Measurements from ENCODE around the gene ZNF783.
"Not testable (repeated sequence)": the region's sequence is repeated elsewhere in the genome, so short reads cannot be mapped to it uniquely, and the experiment has no call there.

ZNF783 gene

DNA sequence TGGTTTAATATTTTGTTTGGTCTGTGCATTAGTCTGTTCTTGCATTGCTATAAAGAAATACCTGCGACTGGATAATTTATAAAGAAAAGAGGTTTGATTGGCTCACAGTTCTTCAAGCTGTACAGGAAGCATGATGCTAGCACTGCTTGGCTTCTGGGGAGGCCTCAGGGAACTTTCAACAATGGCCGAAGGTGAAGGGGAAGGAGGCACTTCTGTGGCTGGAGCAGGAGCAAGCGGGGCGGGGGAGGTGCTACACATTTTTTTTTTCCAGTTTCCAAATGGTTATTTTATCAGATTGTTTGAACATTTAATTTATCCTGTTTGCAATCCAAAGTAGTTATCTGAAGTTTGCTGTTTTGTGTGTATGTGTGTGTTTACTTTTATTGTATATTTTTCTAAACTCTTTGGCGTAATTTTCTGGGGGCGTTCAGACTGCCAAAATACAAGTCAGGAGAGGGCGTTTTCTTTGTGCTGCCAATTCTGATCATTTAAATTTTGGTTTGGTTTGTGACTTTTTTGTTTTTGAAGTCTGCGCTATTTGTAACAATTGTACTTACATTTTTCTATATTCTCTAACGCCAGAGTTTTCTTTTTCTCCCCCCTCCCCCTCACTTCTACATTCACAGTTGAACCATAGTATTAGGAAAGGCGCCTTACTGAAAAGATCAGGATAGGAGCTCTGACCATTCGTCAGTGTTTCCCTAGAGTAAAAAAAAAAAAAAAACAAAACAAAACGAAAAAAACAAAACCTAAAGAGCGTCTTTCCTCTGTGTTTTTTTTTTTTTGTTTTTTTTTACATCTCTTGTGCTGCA, 58.5 kb downstream of the ZNF783 start:
- TF ChIP-seq, protein P1, sequence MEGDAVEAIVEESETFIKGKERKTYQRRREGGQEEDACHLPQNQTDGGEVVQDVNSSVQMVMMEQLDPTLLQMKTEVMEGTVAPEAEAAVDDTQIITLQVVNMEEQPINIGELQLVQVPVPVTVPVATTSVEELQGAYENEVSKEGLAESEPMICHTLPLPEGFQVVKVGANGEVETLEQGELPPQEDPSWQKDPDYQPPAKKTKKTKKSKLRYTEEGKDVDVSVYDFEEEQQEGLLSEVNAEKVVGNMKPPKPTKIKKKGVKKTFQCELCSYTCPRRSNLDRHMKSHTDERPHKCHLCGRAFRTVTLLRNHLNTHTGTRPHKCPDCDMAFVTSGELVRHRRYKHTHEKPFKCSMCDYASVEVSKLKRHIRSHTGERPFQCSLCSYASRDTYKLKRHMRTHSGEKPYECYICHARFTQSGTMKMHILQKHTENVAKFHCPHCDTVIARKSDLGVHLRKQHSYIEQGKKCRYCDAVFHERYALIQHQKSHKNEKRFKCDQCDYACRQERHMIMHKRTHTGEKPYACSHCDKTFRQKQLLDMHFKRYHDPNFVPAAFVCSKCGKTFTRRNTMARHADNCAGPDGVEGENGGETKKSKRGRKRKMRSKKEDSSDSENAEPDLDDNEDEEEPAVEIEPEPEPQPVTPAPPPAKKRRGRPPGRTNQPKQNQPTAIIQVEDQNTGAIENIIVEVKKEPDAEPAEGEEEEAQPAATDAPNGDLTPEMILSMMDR (conservative IDR thresholded peaks at IDR 0.05) = no peak
- H3K27ac ChIP-seq = no peak overlapping the region

DNA sequence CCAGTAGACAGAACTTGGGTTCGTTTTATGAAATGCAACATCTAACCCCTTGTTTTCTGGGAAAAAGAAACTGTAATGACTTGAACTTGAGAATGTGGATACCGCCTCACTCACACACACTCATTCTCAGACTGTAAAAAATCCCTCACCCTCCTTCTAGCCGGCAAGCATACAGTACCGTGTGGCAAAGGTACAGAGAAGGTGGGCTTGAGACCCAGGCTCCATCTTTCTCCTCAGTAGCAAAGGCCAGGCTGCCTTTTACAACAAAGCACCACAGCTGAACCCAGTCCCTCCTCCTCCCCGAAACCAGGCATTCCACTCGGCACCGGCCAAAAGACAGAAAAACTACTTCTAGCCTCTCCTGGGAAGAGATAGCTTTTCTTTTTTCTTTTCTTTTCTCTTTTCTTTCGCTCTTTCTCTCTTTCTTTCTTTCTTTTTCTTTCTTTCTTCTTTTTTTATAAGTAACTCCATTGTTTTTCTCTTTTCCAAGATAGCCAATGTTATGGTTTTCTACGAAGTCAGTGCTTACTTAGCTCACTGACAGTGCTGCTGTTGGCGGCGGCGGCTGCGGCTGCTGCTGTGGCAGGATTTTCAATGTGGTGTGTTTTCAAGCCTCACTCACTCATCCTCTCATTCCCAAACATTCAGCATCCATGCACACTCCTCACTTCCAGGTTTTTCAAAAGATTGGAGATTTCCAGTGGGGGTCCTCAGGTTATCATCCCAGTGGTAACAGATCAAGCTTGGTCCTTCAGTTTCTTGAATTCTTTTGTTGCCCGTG, 59.3 kb downstream of the ZNF783 start:
- H3K27ac ChIP-seq = not testable (repeated sequence)

DNA sequence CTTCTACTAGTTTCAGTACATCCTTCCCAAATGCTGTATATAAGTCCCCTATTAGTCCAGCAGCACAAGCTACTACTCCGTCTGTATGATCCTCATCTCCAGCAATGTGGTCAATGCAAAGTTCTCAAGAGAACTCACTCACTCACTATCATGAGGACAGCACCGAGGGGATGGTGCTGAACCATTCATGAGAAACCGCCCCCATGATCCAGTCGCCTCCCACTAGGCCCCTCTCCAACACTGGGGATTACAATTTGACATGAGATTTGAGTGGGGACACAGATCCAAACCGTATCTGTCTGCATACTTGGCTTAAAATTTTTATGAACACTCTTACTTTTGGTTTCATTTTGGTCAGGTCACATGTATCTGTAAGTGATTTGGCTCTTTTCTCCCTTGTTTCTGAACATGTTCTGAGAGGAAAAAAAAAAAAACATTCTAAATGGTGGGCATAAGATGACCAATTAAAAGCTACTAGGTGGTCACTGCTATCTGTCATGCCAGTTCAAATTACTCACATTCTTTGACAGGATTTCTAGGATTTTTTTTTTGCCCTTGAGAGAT, 60.1 kb downstream of the ZNF783 start:
- H3K27ac ChIP-seq = no peak overlapping the region
- TF ChIP-seq, protein P1 (conservative IDR thresholded peaks at IDR 0.05) = no peak

DNA sequence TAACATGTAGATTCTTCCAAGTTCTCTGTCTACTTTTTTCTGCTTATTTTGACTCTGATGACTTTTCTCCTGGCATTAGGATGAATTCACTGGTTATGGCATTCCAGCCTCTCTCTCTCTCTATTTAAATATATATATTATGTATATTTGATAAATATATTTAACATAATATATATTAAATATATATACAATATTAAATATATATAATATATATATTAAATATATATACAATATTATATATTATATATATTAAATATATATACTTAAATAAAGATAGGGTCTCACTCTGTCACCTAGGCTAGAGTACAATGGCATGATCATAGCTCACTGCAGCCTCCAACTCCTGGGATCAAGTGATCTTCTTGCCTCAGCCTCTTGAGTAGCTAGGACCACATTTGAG, 60.7 kb downstream of the ZNF783 start:
- TF ChIP-seq, protein P1 (conservative IDR thresholded peaks at IDR 0.05) = no peak

DNA sequence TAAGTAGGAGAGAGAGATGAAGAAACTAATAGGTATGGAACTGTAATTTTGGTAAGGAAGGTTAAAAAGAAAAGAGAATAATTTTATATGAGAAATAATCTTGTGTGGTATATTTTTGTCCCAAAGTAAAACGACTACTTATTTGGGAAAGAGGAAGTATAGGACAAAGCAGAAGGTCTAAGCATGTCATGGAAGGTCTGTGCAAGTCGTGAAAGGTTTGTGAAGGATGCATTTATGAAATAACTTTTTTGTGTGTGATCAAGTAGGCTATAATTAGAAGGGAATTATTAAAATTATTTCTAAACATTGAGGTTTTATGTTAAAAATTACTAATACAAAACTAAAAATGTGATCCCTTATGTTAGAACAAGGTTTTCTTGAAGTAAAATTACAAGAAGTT, 63.3 kb downstream of the ZNF783 start:
- TF ChIP-seq, protein P1 (conservative IDR thresholded peaks at IDR 0.05) = no peak
- H3K27ac ChIP-seq = no peak overlapping the region

More for the DNA sequence above, 60.7 kb downstream of the ZNF783 start:
- H3K27ac ChIP-seq = no peak overlapping the region

DNA sequence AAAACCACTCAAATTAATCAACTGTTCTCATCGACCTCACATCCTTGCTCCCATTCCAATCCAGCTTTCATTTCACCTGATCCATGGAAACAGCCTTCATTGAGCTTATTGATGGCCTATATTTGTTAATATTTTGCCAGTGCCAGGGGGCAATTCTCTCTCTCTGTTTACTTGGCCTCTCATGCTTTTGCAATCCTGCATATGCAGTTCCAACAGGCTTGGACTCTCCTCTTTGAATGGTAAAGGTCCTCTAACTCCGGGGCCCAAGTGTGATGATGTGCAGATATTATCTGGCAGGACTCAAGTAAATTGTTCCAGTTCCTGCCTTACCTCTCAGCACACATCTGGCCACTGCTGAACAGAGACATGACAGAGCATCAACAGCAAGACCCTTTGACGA, 67.3 kb downstream of the ZNF783 start:
- H3K27ac ChIP-seq = no peak overlapping the region
- TF ChIP-seq, protein P1 (conservative IDR thresholded peaks at IDR 0.05) = no peak

DNA sequence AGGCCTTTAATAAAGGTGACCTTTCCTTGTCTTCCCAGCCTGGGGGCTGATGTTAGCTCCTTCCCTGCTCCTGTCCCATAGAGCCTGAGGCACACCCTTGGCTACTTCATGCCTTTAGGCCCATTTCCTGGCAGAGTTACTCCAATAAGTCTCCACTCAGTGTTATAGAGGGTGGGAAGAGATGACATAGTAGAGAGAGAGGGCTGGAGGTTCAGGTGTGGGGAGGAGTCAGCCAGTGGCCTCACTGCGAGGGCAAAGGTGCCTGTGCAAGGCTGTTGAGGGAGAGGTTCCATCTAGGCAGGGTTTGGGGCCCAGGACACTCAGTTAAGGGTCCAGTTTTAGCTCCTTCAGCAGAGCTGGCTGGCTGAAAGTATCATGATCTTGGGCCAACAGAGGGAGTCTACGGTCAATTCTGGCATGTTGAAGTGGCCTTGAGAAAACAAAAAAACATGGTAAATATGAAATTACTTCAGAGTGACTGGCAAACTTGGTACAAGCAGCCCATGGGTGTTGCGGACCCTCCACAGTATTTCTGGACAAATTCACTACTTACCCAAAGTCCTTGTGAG, 67.9 kb downstream of the ZNF783 start:
- TF ChIP-seq, protein P1 (conservative IDR thresholded peaks at IDR 0.05) = 0 out of 2 replicates have a peak, but pooled peaks have one; percentile 11
- H3K27ac ChIP-seq = no peak overlapping the region

Measured in VCaP (cell line).